ENCODE measurements around the gene GNB4. TPM values are rescaled to one million over a fixed set of nuclear protein-coding genes. Genes with fewer than 3 reads are reported as not detected.

Gene GNB4
- total and polyA plus RNA-seq, 2 donors (not counting 3 experiments of a cell fraction or from before 2014, with no cell fraction given) = 30.3 to 62.6 TPM

- DNase-seq (ENCODE audit: low read depth, low spot score) (peak; percentile 3), FAIRE-seq (no peak)
- Histone ChIP-seq H3K27ac (ENCODE audit: insufficient read depth, low read depth, low read length) (no peak overlapping the region), H4K20me1 (replicated peaks; ENCODE audit: control insufficient read depth, extremely low read depth, insufficient read depth, low read length) (no peaks in the 10 kb centered on the region), H3K4me3 (replicated peaks in 1 of 3; ENCODE audit: insufficient read depth in 1 of 3, low read depth in 1 of 3, low read length in 3 of 3) (peak overlapping the region; percentile 38 to 99 (median 79)), H3K4me1 (ENCODE audit: control insufficient read depth, extremely low read depth, insufficient read depth, low read length) (peaks cover 9% of the 10 kb centered on the region), H3K79me2 (ENCODE audit: control insufficient read depth, insufficient read depth, low read length) (peaks cover 11% of the 10 kb centered on the region), H3K9ac (replicated peaks; ENCODE audit: extremely low read depth, insufficient read depth, low read length) (peak overlapping the region; percentile 42), H3K9me3 (replicated peaks; ENCODE audit: control insufficient read depth, insufficient read depth, low read length) (no peaks in the 10 kb centered on the region), H3K9me1 (replicated peaks; ENCODE audit: control insufficient read depth, extremely low read depth, insufficient read depth, low read length) (no peaks in the 10 kb centered on the region), H3K36me3 (ENCODE audit: control insufficient read depth in 2 of 2, extremely low read depth in 1 of 2, insufficient read depth in 2 of 2, low read length in 2 of 2) (no peaks in the 10 kb centered on the region), H2AFZ (ENCODE audit: low read depth, low read length) (peak overlapping the region; percentile 55), H3K4me2 (ENCODE audit: insufficient read depth, low read length) (peak overlapping the region; percentile 83), H3K27me3 (ENCODE audit: control insufficient read depth in 2 of 2, insufficient read depth in 2 of 2, low read length in 2 of 2) (no peaks in the 10 kb centered on the region)
- TSS peak; percentile 56 for BruUV-seq (replicated peaks)
- ChIA-PET POLR2A (interaction anchor here (0.5 kb wide), 1 partner anchor 201 kb away, joined by 3 read pairs; no protein-coding TSS in a partner anchor), CTCF (interaction anchor here (1.3 to 2.7 kb wide), 2 partner anchors 25 to 27 kb away, joined by 3 to 9 read pairs; partner anchors contain the start of gene ZNF639)
- intact Hi-C loops (cut with micrococcal nuclease) = no loop called here
- dilution Hi-C loops (cut with MboI; ENCODE audit: extremely low pct_ligation_motif_present, low sequenced_read_pairs) = no loop called here
- TF ChIP-seq MYC (IDR thresholded peaks at IDR 0.05; ENCODE audit: low read depth, low read length) (no peak), FOS (IDR thresholded peaks at IDR 0.05; ENCODE audit: borderline replicate concordance, insufficient read depth, low read length) (no peak), POLR2A (IDR thresholded peaks at IDR 0.05; ENCODE audit: low read depth, low read length) (no peak), POLR2AphosphoS5 (IDR thresholded peaks at IDR 0.05; ENCODE audit: insufficient read depth, low read depth, low read length) (no peak), MAX (IDR thresholded peaks at IDR 0.05; ENCODE audit: insufficient read depth, insufficient read length) (no peak)
These were observed 102.8 kb downstream of the GNB4 start for GRCh38 chr3:179348325-179349013.

Measured in endothelial cell of umbilical vein (primary cell).